GM12878 (cell line): ENCODE measurements around the gene IL3.

ENCODE experiments used
- BACH1 ChIP-seq: fragments of 450-650 bp; IDR thresholded peaks from 2 replicates; pipeline ENCODE4 v1.6.1; 2017; ENCODE audit warnings: mild to moderate bottlenecking, borderline replicate concordance
- EP300 ChIP-seq, 2 experiments: fragments of 150-350 bp in 1 of 2; IDR thresholded peaks; 2 replicates each; pipeline ENCODE4 v1.6.1; 2011 to 2012; ENCODE audit warnings: low read depth in 2 of 2, low read length in 2 of 2, borderline replicate concordance in 1 of 2, improper control_type of control experiment in 1 of 2, inconsistent platforms in 1 of 2; ENCODE audit not compliant: control insufficient read depth in 1 of 2
- MTA3 ChIP-seq: IDR thresholded peaks from 2 replicates; pipeline ENCODE4 v1.6.1; 2012; ENCODE audit warnings: low read length, inconsistent platforms, borderline replicate concordance
- POU2F2 ChIP-seq: IDR thresholded peaks from 3 replicates; pipeline ENCODE4 v1.6.1; 2011; ENCODE audit warnings: low read depth, mild to moderate bottlenecking, low read length, borderline replicate concordance
- SMC3 ChIP-seq: IDR thresholded peaks from 2 replicates; pipeline ENCODE4 v1.6.1; 2011; ENCODE audit warnings: low read length, improper control_type of control experiment, borderline replicate concordance
- ZNF217 ChIP-seq: fragments of 450-650 bp; IDR thresholded peaks from 2 replicates; pipeline ENCODE4 v1.6.1; 2017; ENCODE audit warnings: antibody characterized with exemption, mild to moderate bottlenecking
- TF ChIP-seq, protein P1 (sequence below), 3 experiments: IDR thresholded peaks in 2 of 3; conservative IDR thresholded peaks in 1 of 3; 2 replicates each; pipeline ENCODE4 v1.5.1; 2011; ENCODE audit warnings: low read depth in 3 of 3, low read length in 3 of 3, mild to moderate bottlenecking in 3 of 3, control low read depth in 2 of 3, moderate library complexity in 2 of 3, inconsistent platforms in 1 of 3, mixed read lengths in 1 of 3; ENCODE audit not compliant: control insufficient read depth in 2 of 3, insufficient read depth in 1 of 3; ENCODE audit errors: extremely low read depth in 1 of 3

DNA sequence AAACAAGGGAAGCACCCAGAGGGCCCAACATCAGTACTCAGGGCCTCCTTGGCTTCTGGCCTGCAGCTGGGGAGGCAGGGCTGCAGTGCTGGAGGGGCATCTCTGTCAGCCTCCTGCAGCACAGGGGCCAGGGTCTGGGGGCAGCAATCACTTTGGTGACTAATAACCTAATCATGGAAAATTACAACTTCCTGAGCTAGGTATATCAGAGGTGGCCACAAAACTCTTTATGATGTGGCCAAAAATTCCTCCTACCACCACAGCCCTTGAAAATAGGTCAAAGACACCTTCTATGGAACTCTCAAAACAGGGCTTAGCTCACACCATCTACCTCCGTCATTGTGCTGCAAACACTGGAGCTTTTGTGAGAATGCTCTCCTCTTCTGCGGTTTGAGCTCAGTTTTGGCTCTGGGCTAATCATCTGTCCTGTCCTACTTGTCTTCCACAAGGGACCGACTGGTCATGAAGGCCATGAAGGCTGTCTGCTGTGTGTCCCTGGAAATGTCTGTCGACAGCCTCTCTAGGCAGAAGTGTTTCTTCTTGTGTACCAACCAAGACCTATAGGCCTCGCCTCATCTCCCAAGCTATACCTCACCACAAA, 41.7 kb downstream of the IL3 start:
- TF ChIP-seq EP300 (IDR thresholded peaks at IDR 0.05; ENCODE audit: borderline replicate concordance in 1 of 2, control insufficient read depth in 1 of 2, low read depth in 2 of 2, low read length in 2 of 2) (no peak), ZNF217 (no peak), BACH1 (no peak), MTA3 (no peak), POU2F2 (no peak), SMC3 (no peak)
- TF ChIP-seq, protein P1, sequence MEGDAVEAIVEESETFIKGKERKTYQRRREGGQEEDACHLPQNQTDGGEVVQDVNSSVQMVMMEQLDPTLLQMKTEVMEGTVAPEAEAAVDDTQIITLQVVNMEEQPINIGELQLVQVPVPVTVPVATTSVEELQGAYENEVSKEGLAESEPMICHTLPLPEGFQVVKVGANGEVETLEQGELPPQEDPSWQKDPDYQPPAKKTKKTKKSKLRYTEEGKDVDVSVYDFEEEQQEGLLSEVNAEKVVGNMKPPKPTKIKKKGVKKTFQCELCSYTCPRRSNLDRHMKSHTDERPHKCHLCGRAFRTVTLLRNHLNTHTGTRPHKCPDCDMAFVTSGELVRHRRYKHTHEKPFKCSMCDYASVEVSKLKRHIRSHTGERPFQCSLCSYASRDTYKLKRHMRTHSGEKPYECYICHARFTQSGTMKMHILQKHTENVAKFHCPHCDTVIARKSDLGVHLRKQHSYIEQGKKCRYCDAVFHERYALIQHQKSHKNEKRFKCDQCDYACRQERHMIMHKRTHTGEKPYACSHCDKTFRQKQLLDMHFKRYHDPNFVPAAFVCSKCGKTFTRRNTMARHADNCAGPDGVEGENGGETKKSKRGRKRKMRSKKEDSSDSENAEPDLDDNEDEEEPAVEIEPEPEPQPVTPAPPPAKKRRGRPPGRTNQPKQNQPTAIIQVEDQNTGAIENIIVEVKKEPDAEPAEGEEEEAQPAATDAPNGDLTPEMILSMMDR (IDR thresholded peaks at IDR 0.05 in 2 of 3, conservative IDR thresholded peaks at IDR 0.05 in 1 of 3; ENCODE audit: control insufficient read depth in 2 of 3, extremely low read depth in 1 of 3, insufficient read depth in 1 of 3, low read depth in 3 of 3, low read length in 3 of 3) = no peak
